Lung (tissue), 12 donors: ENCODE data around the gene CNTNAP2. TPM values are rescaled to one million over a fixed set of nuclear protein-coding genes. Genes with fewer than 3 reads are reported as not detected.

ENCODE experiments used
- ATAC-seq: fragments of 200-7000 bp; cut with Tn5 transposase; one replicate; pipeline ENCODE4 v1.9.1; 2020; ENCODE audit warnings: moderate number of reproducible peaks; ENCODE audit not compliant: insufficient read depth, low FRiP score
- DNase-seq, 3 donors: peaks; one replicate each; pipeline ENCODE4 v3.0.0-alpha.2; 2013 to 2017
- H3K27ac ChIP-seq, 2 donors: one replicate each; pipeline ENCODE4 v1.5.1; 2013; ENCODE audit warnings: mild to moderate bottlenecking in 2 of 2, moderate library complexity in 2 of 2, control low read depth in 1 of 2, inconsistent platforms in 1 of 2, low read depth in 1 of 2, low read length in 1 of 2
- H3K27me3 ChIP-seq, 3 donors: one replicate each; pipeline ENCODE4 v1.5.1; 2013; ENCODE audit warnings: low read length in 2 of 3; ENCODE audit not compliant: control insufficient read depth in 3 of 3, insufficient read depth in 3 of 3
- H3K36me3 ChIP-seq, 4 donors: one replicate each; pipeline ENCODE4 v1.5.1; 2013; ENCODE audit warnings: low read length in 4 of 4, mild to moderate bottlenecking in 1 of 4, moderate library complexity in 1 of 4; ENCODE audit not compliant: control insufficient read depth in 4 of 4, insufficient read depth in 4 of 4
- H3K4me1 ChIP-seq, 5 donors: one replicate each; pipeline ENCODE4 v1.5.1; 2013; ENCODE audit warnings: low read length in 5 of 5, mild to moderate bottlenecking in 2 of 5, moderate library complexity in 1 of 5; ENCODE audit not compliant: control insufficient read depth in 5 of 5, insufficient read depth in 5 of 5
- H3K4me3 ChIP-seq: one replicate; pipeline ENCODE4 v1.5.1; 2013; ENCODE audit warnings: mild to moderate bottlenecking, control low read depth, moderate library complexity
- H3K9ac ChIP-seq, 2 donors: one replicate each; pipeline ENCODE4 v1.5.1; 2013; ENCODE audit warnings: low read length in 2 of 2, control low read depth in 1 of 2; ENCODE audit not compliant: insufficient read depth in 1 of 2
- H3K9me3 ChIP-seq, 4 donors: one replicate each; pipeline ENCODE4 v1.5.1; 2013; ENCODE audit warnings: low read length in 3 of 4, mild to moderate bottlenecking in 1 of 4, moderate library complexity in 1 of 4; ENCODE audit not compliant: control insufficient read depth in 4 of 4, insufficient read depth in 3 of 4
- WGBS, 2 donors: extraction: QIAGEN DNeasy Blood & Tissue Kit; methylation state at CpG; one replicate each; pipeline ENCODE4 v1.1.7; 2013; 5-methylcytosine and 5-hydroxymethylcytosine counted together
- polyA plus RNA-seq, 2 donors: library from polyadenylated mRNA; stranded (reverse); fragments of 200-250 nt; gene quantifications; one replicate each; pipeline ENCODE4 v1.2.1, GENCODE V29; 2013
- total RNA-seq, 2 donors: library from RNA; depleted of rRNA in 1 of 2; stranded (reverse); fragments of >200 nt in 1 of 2; gene quantifications; one replicate each; pipeline ENCODE4 v1.2.1, GENCODE V29; 2014 to 2021
- TF ChIP-seq, protein P1 (sequence below): IDR thresholded peaks from 2 replicates; pipeline ENCODE4 v1.5.1; 2012; ENCODE audit warnings: mild to moderate bottlenecking; ENCODE audit errors: control extremely low read depth, extremely low read depth
- donor health status: control.
- donor health status: control.
- donor health status: Bipolar disorder and iron deficiency.
- donor health status: healthy.
- donor health status: DM: yes; HTN: yes; CAD: no.

Gene CNTNAP2
- total and polyA plus RNA-seq, 4 donors: 0.18 to 45.3 (median 0.52) TPM

DNA sequence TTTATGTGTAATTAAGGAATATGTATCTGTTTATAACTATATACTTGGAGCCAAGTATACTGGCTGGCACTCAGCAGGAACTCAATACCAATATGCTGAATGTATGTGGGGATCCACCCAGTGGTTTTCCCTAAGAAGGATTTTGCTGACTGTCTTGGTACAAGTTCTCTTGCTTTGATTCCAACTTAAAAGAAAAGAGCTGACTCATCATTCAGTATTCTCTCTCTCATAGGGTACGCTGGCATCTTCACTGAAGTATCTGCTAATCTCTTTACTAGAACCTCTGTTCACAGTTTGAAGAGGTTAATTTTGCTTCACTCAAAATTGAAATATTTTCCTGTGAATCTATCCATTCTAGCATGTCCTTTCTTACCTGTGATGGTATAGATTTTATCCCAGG lies 1044.8 kb downstream of the CNTNAP2 start:
- 81 to 100% methylated on average over 1 of the region's 1 CpG for WGBS, 2 donors
- no peak overlapping the region for H3K27ac ChIP-seq
- no peak for ATAC-seq
- no peak for DNase-seq
- no peaks in the 10 kb centered on the region for H3K9me3 ChIP-seq
- H3K4me1 ChIP-seq: no peaks in the 10 kb centered on the region
- H3K36me3 ChIP-seq: no peaks in the 10 kb centered on the region
- no peak overlapping the region for H3K9ac ChIP-seq
- H3K27me3 ChIP-seq: no peaks in the 10 kb centered on the region
- TF ChIP-seq, protein P1, sequence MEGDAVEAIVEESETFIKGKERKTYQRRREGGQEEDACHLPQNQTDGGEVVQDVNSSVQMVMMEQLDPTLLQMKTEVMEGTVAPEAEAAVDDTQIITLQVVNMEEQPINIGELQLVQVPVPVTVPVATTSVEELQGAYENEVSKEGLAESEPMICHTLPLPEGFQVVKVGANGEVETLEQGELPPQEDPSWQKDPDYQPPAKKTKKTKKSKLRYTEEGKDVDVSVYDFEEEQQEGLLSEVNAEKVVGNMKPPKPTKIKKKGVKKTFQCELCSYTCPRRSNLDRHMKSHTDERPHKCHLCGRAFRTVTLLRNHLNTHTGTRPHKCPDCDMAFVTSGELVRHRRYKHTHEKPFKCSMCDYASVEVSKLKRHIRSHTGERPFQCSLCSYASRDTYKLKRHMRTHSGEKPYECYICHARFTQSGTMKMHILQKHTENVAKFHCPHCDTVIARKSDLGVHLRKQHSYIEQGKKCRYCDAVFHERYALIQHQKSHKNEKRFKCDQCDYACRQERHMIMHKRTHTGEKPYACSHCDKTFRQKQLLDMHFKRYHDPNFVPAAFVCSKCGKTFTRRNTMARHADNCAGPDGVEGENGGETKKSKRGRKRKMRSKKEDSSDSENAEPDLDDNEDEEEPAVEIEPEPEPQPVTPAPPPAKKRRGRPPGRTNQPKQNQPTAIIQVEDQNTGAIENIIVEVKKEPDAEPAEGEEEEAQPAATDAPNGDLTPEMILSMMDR: no peak
- H3K4me3 ChIP-seq: no peak overlapping the region

DNA sequence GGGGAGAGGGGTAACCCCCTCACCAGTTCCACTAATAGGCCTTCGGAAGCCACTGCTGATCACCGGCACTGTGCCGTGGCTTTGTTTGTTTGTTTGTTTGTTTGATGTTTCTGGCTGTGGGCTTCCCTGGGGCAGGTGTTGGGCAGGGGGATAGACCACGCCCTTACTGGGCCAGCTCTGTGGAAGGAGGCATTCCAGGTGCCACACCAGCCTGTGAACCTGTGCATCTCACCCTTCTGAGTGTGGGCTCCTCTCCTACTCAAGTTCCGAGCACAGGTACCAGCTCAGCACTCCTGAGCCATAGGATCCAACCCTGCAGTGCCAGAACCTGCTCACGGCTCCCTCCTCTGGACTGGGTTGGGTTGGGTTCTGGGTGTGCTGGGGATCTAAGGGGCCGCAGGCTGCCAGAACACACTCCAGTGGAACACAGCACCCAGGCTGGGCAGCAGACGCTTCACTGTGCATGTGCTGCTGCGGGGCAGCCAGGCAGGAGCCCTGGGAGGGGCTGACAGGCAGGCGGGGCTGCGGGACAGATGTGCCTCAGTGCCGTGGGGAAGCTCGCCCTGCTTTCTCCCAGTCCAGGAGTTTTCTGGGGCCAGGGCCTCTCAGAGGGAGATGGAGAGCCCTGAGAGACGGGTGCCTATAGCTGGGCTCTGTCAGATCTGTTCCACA lies 1053.9 kb downstream of the CNTNAP2 start:
- H3K9me3 ChIP-seq: no peaks in the 10 kb centered on the region
- no peaks in the 10 kb centered on the region for H3K27me3 ChIP-seq
- H3K4me1 ChIP-seq: no peaks in the 10 kb centered on the region
- ATAC-seq: no peak
- H3K27ac ChIP-seq: no peak overlapping the region
- TF ChIP-seq, protein P1: no peak
- no peak for DNase-seq
- H3K4me3 ChIP-seq: no peak overlapping the region
- WGBS, 2 donors: 81 to 88% methylated on average over 14 of the region's 14 CpGs
- H3K9ac ChIP-seq: no peak overlapping the region
- H3K36me3 ChIP-seq: no peaks in the 10 kb centered on the region

DNA sequence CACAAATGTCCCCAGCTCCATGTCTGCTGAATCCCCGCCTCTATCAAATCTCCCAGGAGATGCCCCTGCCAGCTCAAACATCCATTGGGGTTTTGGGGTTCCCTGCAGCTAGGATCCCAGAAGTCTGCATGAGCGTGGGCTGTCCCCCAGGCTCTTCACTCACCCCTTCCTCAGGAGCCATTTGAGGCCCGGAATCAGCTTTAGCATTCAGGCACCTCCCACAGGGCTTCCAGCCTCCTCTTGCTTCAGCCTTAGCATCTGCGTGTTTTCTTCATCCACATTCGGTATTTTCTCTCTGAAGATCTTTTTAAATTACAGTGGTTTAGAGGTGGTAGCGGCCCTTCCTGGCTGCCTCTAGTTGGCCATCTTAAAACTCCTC lies 1054.4 kb downstream of the CNTNAP2 start:
- Histone ChIP-seq H3K36me3 (no peaks in the 10 kb centered on the region), H3K4me3 (no peak overlapping the region), H3K9ac (no peak overlapping the region), H3K27ac (no peak overlapping the region), H3K9me3 (no peaks in the 10 kb centered on the region), H3K4me1 (no peaks in the 10 kb centered on the region), H3K27me3 (no peaks in the 10 kb centered on the region)
- no peak for DNase-seq
- WGBS, 2 donors: 82 to 89% methylated on average over 6 of the region's 6 CpGs
- TF ChIP-seq, protein P1: no peak
- no peak for ATAC-seq

DNA sequence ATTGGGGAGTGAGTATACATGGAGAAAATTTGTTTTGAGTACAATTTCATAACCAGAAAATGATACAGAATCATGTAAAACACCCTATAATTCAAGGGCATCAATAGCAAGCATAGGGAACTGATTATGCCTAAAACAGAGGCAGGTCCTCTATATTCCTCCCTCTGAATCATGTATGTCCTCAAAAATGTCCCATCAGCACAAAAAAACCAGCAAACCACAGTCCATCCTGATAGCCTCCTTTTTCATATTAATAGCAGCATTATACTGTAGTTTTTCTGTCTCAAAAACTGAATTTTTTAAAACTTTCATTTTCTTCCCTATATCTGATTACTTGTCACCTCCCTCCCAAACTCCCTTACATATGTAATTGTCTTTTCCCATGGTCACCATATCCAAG lies 1057.3 kb downstream of the CNTNAP2 start:
- Histone ChIP-seq H3K9me3 (no peaks in the 10 kb centered on the region), H3K4me1 (no peaks in the 10 kb centered on the region), H3K36me3 (no peaks in the 10 kb centered on the region), H3K27me3 (no peaks in the 10 kb centered on the region), H3K4me3 (no peak overlapping the region), H3K9ac (no peak overlapping the region), H3K27ac (no peak overlapping the region)
- ATAC-seq (no peak), DNase-seq (no peak)
- TF ChIP-seq, protein P1: no peak
